ENCODE data around the gene MET.
"Not testable (repeated sequence)": the region's sequence is repeated elsewhere in the genome, so short reads cannot be mapped to it uniquely, and the experiment has no call there.

MET gene

GRCh38 chr7:116713918-116714317 lies 41.9 kb downstream of the MET start:
- DNase-seq, result no peak
- TF ChIP-seq GATA1 (IDR thresholded peaks at IDR 0.05; ENCODE audit: low read depth, low read length) (no peak), POLR2A (IDR thresholded peaks at IDR 0.05; ENCODE audit: low read length) (no peak)

GRCh38 chr7:116715077-116715476 lies 43.1 kb downstream of the MET start:
- no peak for DNase-seq
- TF ChIP-seq GATA1 (IDR thresholded peaks at IDR 0.05; ENCODE audit: low read depth, low read length) (no peak), POLR2A (IDR thresholded peaks at IDR 0.05; ENCODE audit: low read length) (no peak)

- DNase-seq, result no peak
- TF ChIP-seq GATA1 (IDR thresholded peaks at IDR 0.05; ENCODE audit: low read depth, low read length), result no peak
- no peak for TF ChIP-seq POLR2A (IDR thresholded peaks at IDR 0.05; ENCODE audit: low read length)
These were observed 45.1 kb downstream of the MET start for GRCh38 chr7:116717137-116717536.

- not testable (repeated sequence) for DNase-seq
These were observed 52.0 kb downstream of the MET start for GRCh38 chr7:116723959-116724529.

- no peak for DNase-seq
- no peak for TF ChIP-seq POLR2A (IDR thresholded peaks at IDR 0.05; ENCODE audit: low read length)
- no peak for TF ChIP-seq GATA1 (IDR thresholded peaks at IDR 0.05; ENCODE audit: low read depth, low read length)
These were observed 52.7 kb downstream of the MET start for GRCh38 chr7:116724560-116725231.

GRCh38 chr7:116726149-116726548 lies 54.2 kb downstream of the MET start:
- TF ChIP-seq GATA1 (IDR thresholded peaks at IDR 0.05; ENCODE audit: low read depth, low read length), result no peak
- TF ChIP-seq POLR2A (IDR thresholded peaks at IDR 0.05; ENCODE audit: low read length), result no peak
- DNase-seq, result no peak

GRCh38 chr7:116726713-116727431 lies 54.9 kb downstream of the MET start:
- no peak for DNase-seq
- TF ChIP-seq POLR2A (IDR thresholded peaks at IDR 0.05; ENCODE audit: low read length) (no peak), GATA1 (IDR thresholded peaks at IDR 0.05; ENCODE audit: low read depth, low read length) (no peak)

GRCh38 chr7:116727432-116728009 lies 55.5 kb downstream of the MET start:
- DNase-seq, result no peak
- no peak for TF ChIP-seq POLR2A (IDR thresholded peaks at IDR 0.05; ENCODE audit: low read length)
- no peak for TF ChIP-seq GATA1 (IDR thresholded peaks at IDR 0.05; ENCODE audit: low read depth, low read length)

GRCh38 chr7:116728413-116728812 lies 56.4 kb downstream of the MET start:
- no peak for TF ChIP-seq GATA1 (IDR thresholded peaks at IDR 0.05; ENCODE audit: low read depth, low read length)
- no peak for TF ChIP-seq POLR2A (IDR thresholded peaks at IDR 0.05; ENCODE audit: low read length)
- DNase-seq, result no peak

GRCh38 chr7:116730097-116731022 lies 58.4 kb downstream of the MET start:
- DNase-seq, result no peak
- TF ChIP-seq GATA1 (IDR thresholded peaks at IDR 0.05; ENCODE audit: low read depth, low read length), result no peak
- no peak for TF ChIP-seq POLR2A (IDR thresholded peaks at IDR 0.05; ENCODE audit: low read length)

GRCh38 chr7:116731023-116731395 lies 59.0 kb downstream of the MET start:
- TF ChIP-seq GATA1 (IDR thresholded peaks at IDR 0.05; ENCODE audit: low read depth, low read length) (no peak), POLR2A (IDR thresholded peaks at IDR 0.05; ENCODE audit: low read length) (no peak)

GRCh38 chr7:116731445-116732335 lies 59.7 kb downstream of the MET start:
- DNase-seq, result no peak

More at GRCh38 chr7:116731023-116731395, 59.0 kb downstream of the MET start:
- DNase-seq, result no peak

More at GRCh38 chr7:116731445-116732335, 59.7 kb downstream of the MET start:
- TF ChIP-seq POLR2A (IDR thresholded peaks at IDR 0.05; ENCODE audit: low read length), result no peak
- no peak for TF ChIP-seq GATA1 (IDR thresholded peaks at IDR 0.05; ENCODE audit: low read depth, low read length)

Data from erythroblast (primary cell).